Measurements from ENCODE around the gene RIN3. TPM values are rescaled to one million over a fixed set of nuclear protein-coding genes. Genes with fewer than 3 reads are reported as not detected.

The RIN3 gene
- total RNA-seq, 2 donors from 2014 or later: 6.6 to 11.8 TPM

GRCh38 chr14:92627707-92628215, 114.2 kb downstream of the RIN3 start:
- no peaks in the 10 kb centered on the region for H3K4me1 ChIP-seq
- peaks cover 4 to 14% of the 10 kb centered on the region in 2 donors for H3K9me3 ChIP-seq
- no peak overlapping the region for H3K4me3 ChIP-seq
- TF ChIP-seq CTCF (IDR thresholded peaks at IDR 0.05): no peak
- no peaks in the 10 kb centered on the region for H3K27me3 ChIP-seq
- H3K27ac ChIP-seq: no peak overlapping the region
- no peaks in the 10 kb centered on the region for H3K36me3 ChIP-seq
- DNase-seq (ENCODE audit: low spot score): no peak

- TF ChIP-seq CTCF (IDR thresholded peaks at IDR 0.05): no peak
- Histone ChIP-seq H3K4me1 (no peaks in the 10 kb centered on the region), H3K27ac (no peak overlapping the region), H3K4me3 (no peak overlapping the region), H3K36me3 (no peaks in the 10 kb centered on the region), H3K9me3 (peaks cover 4 to 14% of the 10 kb centered on the region in 2 donors), H3K27me3 (no peaks in the 10 kb centered on the region)
- no peak for DNase-seq (ENCODE audit: low spot score)
Observed at GRCh38 chr14:92628636-92629035, 115.1 kb downstream of the RIN3 start.

GRCh38 chr14:92630367-92630766, 116.8 kb downstream of the RIN3 start:
- Histone ChIP-seq H3K4me3 (no peak overlapping the region), H3K36me3 (no peaks in the 10 kb centered on the region), H3K9me3 (peaks cover 4 to 14% of the 10 kb centered on the region in 2 donors), H3K27ac (no peak overlapping the region), H3K4me1 (no peaks in the 10 kb centered on the region), H3K27me3 (no peaks in the 10 kb centered on the region)
- TF ChIP-seq CTCF (IDR thresholded peaks at IDR 0.05): no peak
- DNase-seq (ENCODE audit: low spot score): no peak

- no peaks in the 10 kb centered on the region for H3K27me3 ChIP-seq
- H3K4me1 ChIP-seq: no peaks in the 10 kb centered on the region
- H3K36me3 ChIP-seq: no peaks in the 10 kb centered on the region
- no peak overlapping the region for H3K27ac ChIP-seq
- TF ChIP-seq CTCF (IDR thresholded peaks at IDR 0.05): no peak
- no peak for DNase-seq (ENCODE audit: low spot score)
- H3K9me3 ChIP-seq: peaks cover 4 to 14% of the 10 kb centered on the region in 2 donors
- no peak overlapping the region for H3K4me3 ChIP-seq
Observed at GRCh38 chr14:92631098-92631497, 117.5 kb downstream of the RIN3 start.

GRCh38 chr14:92632546-92633273, 119.1 kb downstream of the RIN3 start:
- H3K4me1 ChIP-seq: no peaks in the 10 kb centered on the region
- no peaks in the 10 kb centered on the region for H3K36me3 ChIP-seq
- no peak for DNase-seq (ENCODE audit: low spot score)
- no peak overlapping the region for H3K27ac ChIP-seq
- peaks cover 0 to 4% of the 10 kb centered on the region in 2 donors for H3K9me3 ChIP-seq
- no peak for TF ChIP-seq CTCF (IDR thresholded peaks at IDR 0.05)
- H3K27me3 ChIP-seq: no peaks in the 10 kb centered on the region
- no peak overlapping the region for H3K4me3 ChIP-seq

- no peaks in the 10 kb centered on the region for H3K9me3 ChIP-seq
- no peaks in the 10 kb centered on the region for H3K27me3 ChIP-seq
- no peaks in the 10 kb centered on the region for H3K36me3 ChIP-seq
- no peak overlapping the region for H3K4me3 ChIP-seq
- no peak for TF ChIP-seq CTCF (IDR thresholded peaks at IDR 0.05)
- no peak for DNase-seq (ENCODE audit: low spot score)
- H3K4me1 ChIP-seq: no peaks in the 10 kb centered on the region
- H3K27ac ChIP-seq: no peak overlapping the region
Observed at GRCh38 chr14:92633274-92633616, 119.7 kb downstream of the RIN3 start.
